SK-N-SH treated with all-trans-retinoic acid at 6 μM for 48 hours (cell line): ENCODE results near the gene HOXB7.

Experiments used
- ATAC-seq: fragments of 200-7000 bp; cut with Tn5 transposase; 3 replicates; pipeline ENCODE4 v1.9.1; 2020; ENCODE audit warnings: mild to moderate bottlenecking, moderate library complexity
- ARNTL ChIP-seq: fragments of 450-650 bp; formaldehyde crosslinking; IDR thresholded peaks from 2 replicates; pipeline ENCODE4 v1.5.0; 2020; ENCODE audit warnings: low read depth, mild to moderate bottlenecking, moderate library complexity, borderline replicate concordance
- BACH2 ChIP-seq: fragments of 250-450 bp; sonication (Bioruptor Pico); IDR thresholded peaks from 2 replicates; pipeline ENCODE4 v1.9.0; 2021; ENCODE audit warnings: mild to moderate bottlenecking, borderline replicate concordance
- CSDC2 ChIP-seq: fragments of 250-450 bp; sonication (Bioruptor Pico); IDR thresholded peaks from 2 replicates; pipeline ENCODE4 v1.5.0; 2020; ENCODE audit warnings: mild to moderate bottlenecking, moderate library complexity
- ESRRG ChIP-seq: fragments of 250-450 bp; sonication (Bioruptor Pico); IDR thresholded peaks from 2 replicates; pipeline ENCODE4 v1.6.1; 2021; ENCODE audit warnings: mild to moderate bottlenecking
- GLIS3 ChIP-seq: fragments of 250-450 bp; sonication (Bioruptor Pico); IDR thresholded peaks from 2 replicates; pipeline ENCODE4 v1.5.0; 2020; ENCODE audit warnings: mild to moderate bottlenecking, moderate library complexity
- ISL1 ChIP-seq: fragments of 250-450 bp; sonication (Bioruptor Pico); IDR thresholded peaks from 2 replicates; pipeline ENCODE4 v2.1.2; 2022; ENCODE audit warnings: mild to moderate bottlenecking, moderate library complexity
- OSR1 ChIP-seq: fragments of 250-450 bp; sonication (Bioruptor Pico); IDR thresholded peaks from 2 replicates; pipeline ENCODE4 v1.8.0; 2022; ENCODE audit warnings: moderate library complexity, mild to moderate bottlenecking, inconsistent platforms
- PPARA ChIP-seq: fragments of 250-450 bp; sonication (Bioruptor Pico); IDR thresholded peaks from 2 replicates; pipeline ENCODE4 v1.5.0; 2020; ENCODE audit warnings: mild to moderate bottlenecking, borderline replicate concordance
- RARB ChIP-seq: fragments of 250-450 bp; sonication (Bioruptor Pico); IDR thresholded peaks from 2 replicates; pipeline ENCODE4 v1.8.0; 2021; ENCODE audit warnings: mild to moderate bottlenecking, moderate library complexity
- SNAI2 ChIP-seq: fragments of 250-450 bp; sonication (Bioruptor Pico); IDR thresholded peaks from 2 replicates; pipeline ENCODE4 v1.5.0; 2020; ENCODE audit warnings: mild to moderate bottlenecking, moderate library complexity
- TCF4 ChIP-seq: fragments of 250-450 bp; sonication (Bioruptor Pico); IDR thresholded peaks from 2 replicates; pipeline ENCODE4 v1.8.0; 2021; ENCODE audit warnings: mild to moderate bottlenecking, moderate library complexity, borderline replicate concordance
- TOX ChIP-seq: fragments of 250-450 bp; sonication (Bioruptor Pico); IDR thresholded peaks from 2 replicates; pipeline ENCODE4 v1.8.0; 2021; ENCODE audit warnings: mild to moderate bottlenecking, moderate library complexity, borderline replicate concordance
- ZC3H10 ChIP-seq: fragments of 250-450 bp; sonication (Bioruptor Pico); IDR thresholded peaks from 2 replicates; pipeline ENCODE4 v1.5.1; 2021; ENCODE audit warnings: mild to moderate bottlenecking, moderate library complexity
- ZFP3 ChIP-seq: fragments of 250-450 bp; sonication (Bioruptor Pico); IDR thresholded peaks from 2 replicates; pipeline ENCODE4 v1.5.0; 2020; ENCODE audit warnings: mild to moderate bottlenecking, moderate library complexity
- ZFP30 ChIP-seq: fragments of 450-650 bp; formaldehyde crosslinking; IDR thresholded peaks from 2 replicates; pipeline ENCODE4 v1.5.0; 2022; ENCODE audit warnings: mild to moderate bottlenecking, moderate library complexity
- ZNF565 ChIP-seq: fragments of 450-650 bp; formaldehyde crosslinking; conservative IDR thresholded peaks from 2 replicates; pipeline ENCODE4 v1.5.0; 2020; ENCODE audit warnings: low read depth, mild to moderate bottlenecking, moderate library complexity
- ZNF70 ChIP-seq: fragments of 450-650 bp; formaldehyde crosslinking; IDR thresholded peaks from 2 replicates; pipeline ENCODE4 v1.5.0; 2020; ENCODE audit warnings: mild to moderate bottlenecking, moderate library complexity
- ZNF8 ChIP-seq: fragments of 450-650 bp; formaldehyde crosslinking; IDR thresholded peaks from 2 replicates; pipeline ENCODE4 v1.5.0; 2020; ENCODE audit warnings: mild to moderate bottlenecking, moderate library complexity
- TF ChIP-seq, protein P1 (sequence below): fragments of 250-450 bp; sonication (Bioruptor Pico); IDR thresholded peaks from 2 replicates; pipeline ENCODE4 v1.5.1; 2020; ENCODE audit warnings: low read depth, mild to moderate bottlenecking, moderate library complexity
- TF ChIP-seq, protein P2 (sequence below): fragments of 250-450 bp; sonication (Bioruptor Pico); IDR thresholded peaks from 2 replicates; pipeline ENCODE4 v1.5.0; 2020; ENCODE audit warnings: mild to moderate bottlenecking, moderate library complexity

Gene HOXB7

DNA sequence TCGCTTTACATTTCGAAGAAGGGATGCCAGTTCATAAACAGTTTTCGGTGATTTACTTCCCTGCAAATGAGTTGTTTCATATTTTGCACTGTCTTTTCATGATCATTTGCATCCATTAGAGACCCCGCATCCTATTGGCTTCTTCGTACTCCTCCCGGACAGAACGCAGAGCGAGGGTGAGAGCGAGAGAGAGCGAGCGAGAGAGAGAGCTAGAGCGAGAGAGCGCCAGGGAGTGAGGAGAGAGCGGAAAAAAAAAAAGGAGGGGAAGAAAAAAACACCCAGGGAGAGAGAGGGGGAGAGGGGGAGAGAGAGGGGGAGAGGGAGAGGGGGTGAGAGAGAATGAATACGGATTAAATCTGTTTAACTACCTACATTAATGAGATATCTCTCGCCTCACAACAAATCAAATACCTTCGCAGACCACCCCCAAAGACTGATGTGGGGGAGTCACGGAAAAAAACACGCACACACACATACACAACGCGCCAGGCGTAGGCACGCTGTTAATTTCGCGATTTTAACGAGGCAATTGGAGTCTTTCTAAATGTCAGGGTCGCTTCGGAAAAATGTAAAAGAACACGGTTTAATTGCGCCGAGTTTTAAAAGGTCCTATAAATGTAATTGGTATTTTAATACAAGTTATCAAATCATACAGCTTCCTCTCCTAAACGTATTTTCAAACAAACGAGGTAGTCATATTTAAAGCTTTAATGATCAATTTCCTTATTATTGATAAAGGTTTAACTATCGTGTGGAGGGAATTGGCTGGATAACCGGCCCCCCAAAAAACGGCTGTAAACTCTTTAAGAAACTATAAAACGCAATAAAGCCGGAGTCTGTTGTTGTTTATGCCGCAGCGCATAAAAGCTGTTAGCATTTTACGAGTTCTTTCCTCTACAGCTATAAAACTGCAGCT lies 4.5 kb upstream of the HOXB7 start, which contains the start of gene HOXB8:
HOXB8 (minus strand) TSS at position 246 of the 916 bp plus-strand sequence. CDS start 588 bp downstream, outside the sequence.
- TF ChIP-seq BACH2 (CRISPR knock-in tag) (no peak), ARNTL (CRISPR knock-in tag) (no peak), TOX (CRISPR knock-in tag) (no peak)
- no peak for ATAC-seq

DNA sequence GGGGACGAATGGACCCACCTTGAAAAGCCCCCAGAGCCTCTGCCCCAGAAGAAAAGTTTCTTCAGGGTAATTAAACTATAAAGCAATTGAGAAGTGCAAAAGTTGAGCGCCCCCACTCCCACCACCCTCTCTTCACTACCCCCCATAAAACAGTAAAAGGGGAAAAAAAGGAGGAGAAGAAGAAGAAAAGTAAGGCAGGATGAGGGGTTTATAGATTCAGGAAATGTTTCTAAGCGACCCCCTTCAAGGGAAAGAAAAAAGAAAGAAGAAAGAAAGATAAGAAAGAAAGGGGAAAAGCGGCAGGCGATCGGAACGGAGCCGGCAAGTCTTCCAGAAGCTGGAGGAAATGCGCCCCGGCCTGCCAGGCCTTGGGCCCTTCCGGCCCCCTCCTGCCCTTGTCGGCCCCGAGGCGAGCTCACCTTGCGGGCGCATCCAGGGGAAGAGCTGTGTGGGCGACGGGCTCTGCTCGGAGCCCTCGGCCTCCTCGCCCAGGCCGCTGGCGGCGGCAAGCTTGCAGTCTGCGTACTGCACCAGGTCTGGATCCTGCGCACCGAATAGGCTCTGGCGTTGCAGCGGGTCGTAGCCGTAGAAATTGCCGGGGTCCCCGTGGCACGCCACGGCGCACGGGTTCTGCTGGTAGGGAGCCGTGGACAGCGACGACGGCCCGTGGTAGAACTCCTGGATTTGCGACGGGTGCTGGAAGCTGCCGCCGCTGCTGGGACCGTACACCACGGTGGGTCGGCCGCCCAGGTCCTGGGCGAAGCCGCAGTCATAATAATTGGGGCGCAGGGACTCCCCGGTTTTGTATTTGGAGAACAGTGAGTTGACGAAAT lies 3.3 kb upstream of the HOXB7 start:
- no peak for TF ChIP-seq CSDC2 (CRISPR knock-in tag)
- peak; percentile 11; the same call in 1 of the 3 replicates for ATAC-seq

DNA sequence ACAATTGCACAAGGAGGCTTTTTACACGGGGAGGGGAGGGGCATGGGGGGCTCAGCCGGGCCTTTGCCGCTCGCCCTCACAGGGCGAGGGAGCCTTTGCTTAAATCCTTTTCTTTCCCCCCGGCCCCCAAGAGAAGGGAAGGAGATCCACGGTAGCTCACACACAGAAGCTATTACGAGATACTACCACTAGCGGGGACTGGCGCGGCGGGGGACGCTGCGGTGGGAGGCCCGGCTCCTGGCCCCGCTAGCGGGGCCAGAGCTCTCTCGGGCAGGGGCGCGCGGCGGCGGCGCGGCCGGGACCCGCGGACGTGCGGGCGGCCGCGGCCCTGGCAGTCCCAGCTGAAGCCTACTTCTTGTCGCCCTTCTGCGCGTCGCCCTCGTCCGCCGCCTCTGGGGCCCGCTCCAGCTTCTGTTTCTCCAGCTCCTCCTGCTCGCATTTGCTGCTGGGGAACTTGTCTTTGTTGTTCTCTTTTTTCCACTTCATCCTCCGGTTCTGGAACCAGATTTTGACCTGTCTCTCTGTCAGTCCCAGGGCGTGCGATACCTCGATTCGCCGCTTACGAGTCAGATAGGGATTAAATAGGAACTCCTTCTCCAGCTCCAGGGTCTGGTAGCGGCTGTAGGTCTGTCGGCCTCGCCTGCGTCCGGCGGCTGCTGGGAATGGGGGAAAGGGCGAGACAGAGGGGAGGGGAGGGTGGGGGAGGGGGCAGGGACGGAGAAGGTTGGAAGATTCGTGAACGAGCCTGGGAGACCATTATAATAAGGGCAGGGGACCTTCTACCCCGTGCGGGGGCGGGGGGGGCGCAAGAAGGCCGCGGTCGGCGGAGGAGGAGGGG lies 2.3 kb upstream of the HOXB7 start:
- no peak for TF ChIP-seq GLIS3
- no peak for TF ChIP-seq ZFP30
- no peak for TF ChIP-seq ZNF565
- TF ChIP-seq ZFP3 (CRISPR knock-in tag) = no peak
- no peak for TF ChIP-seq OSR1 (CRISPR knock-in tag)
- no peak for TF ChIP-seq SNAI2
- no peak for TF ChIP-seq PPARA
- TF ChIP-seq TCF4 = no peak
- no peak for TF ChIP-seq BACH2 (CRISPR knock-in tag)
- no peak for TF ChIP-seq ISL1 (CRISPR knock-in tag)
- no peak for TF ChIP-seq ESRRG (CRISPR knock-in tag)
- TF ChIP-seq ZNF8 (CRISPR knock-in tag) = no peak
- TF ChIP-seq, protein P1, sequence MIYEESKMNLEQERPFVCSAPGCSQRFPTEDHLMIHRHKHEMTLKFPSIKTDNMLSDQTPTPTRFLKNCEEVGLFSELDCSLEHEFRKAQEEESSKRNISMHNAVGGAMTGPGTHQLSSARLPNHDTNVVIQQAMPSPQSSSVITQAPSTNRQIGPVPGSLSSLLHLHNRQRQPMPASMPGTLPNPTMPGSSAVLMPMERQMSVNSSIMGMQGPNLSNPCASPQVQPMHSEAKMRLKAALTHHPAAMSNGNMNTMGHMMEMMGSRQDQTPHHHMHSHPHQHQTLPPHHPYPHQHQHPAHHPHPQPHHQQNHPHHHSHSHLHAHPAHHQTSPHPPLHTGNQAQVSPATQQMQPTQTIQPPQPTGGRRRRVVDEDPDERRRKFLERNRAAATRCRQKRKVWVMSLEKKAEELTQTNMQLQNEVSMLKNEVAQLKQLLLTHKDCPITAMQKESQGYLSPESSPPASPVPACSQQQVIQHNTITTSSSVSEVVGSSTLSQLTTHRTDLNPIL (CRISPR knock-in tag) = no peak
- peak; percentile 60 for ATAC-seq

DNA sequence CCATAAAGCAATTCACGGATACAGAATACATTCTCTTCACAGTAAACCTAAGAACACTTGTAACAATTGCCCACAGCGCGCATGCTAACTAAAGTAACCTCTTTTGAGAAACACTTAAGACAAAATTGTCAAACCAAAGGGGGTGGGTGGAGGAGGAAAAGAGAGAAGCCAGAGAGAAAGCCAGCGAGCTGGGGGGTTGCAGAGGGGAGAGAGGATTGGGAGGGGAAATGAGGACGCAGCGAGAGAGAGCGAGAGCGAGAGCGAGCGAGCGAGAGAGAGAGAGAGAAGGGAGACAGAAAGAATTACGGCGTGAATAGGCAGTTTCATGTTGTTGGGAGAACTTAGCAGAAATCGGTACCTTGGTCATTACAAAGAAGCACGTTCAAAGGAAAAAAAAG lies 1.6 kb upstream of the HOXB7 start:
- TF ChIP-seq, protein P1 (CRISPR knock-in tag) = no peak
- TF ChIP-seq TCF4 (no peak), ZNF70 (CRISPR knock-in tag) (no peak), CSDC2 (CRISPR knock-in tag) (no peak), SNAI2 (no peak), RARB (CRISPR knock-in tag) (no peak), BACH2 (CRISPR knock-in tag) (no peak), ZC3H10 (CRISPR knock-in tag) (no peak)
- TF ChIP-seq, protein P2, sequence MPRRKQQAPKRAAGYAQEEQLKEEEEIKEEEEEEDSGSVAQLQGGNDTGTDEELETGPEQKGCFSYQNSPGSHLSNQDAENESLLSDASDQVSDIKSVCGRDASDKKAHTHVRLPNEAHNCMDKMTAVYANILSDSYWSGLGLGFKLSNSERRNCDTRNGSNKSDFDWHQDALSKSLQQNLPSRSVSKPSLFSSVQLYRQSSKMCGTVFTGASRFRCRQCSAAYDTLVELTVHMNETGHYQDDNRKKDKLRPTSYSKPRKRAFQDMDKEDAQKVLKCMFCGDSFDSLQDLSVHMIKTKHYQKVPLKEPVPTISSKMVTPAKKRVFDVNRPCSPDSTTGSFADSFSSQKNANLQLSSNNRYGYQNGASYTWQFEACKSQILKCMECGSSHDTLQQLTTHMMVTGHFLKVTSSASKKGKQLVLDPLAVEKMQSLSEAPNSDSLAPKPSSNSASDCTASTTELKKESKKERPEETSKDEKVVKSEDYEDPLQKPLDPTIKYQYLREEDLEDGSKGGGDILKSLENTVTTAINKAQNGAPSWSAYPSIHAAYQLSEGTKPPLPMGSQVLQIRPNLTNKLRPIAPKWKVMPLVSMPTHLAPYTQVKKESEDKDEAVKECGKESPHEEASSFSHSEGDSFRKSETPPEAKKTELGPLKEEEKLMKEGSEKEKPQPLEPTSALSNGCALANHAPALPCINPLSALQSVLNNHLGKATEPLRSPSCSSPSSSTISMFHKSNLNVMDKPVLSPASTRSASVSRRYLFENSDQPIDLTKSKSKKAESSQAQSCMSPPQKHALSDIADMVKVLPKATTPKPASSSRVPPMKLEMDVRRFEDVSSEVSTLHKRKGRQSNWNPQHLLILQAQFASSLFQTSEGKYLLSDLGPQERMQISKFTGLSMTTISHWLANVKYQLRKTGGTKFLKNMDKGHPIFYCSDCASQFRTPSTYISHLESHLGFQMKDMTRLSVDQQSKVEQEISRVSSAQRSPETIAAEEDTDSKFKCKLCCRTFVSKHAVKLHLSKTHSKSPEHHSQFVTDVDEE (CRISPR knock-in tag) = no peak
- peak; percentile 6 for ATAC-seq
